Stromal cell of bone marrow (primary cell): Measurements from ENCODE around the gene RGR.

Experiments used
- DNase-seq: peaks from one replicate; pipeline ENCODE4 v3.0.0-alpha.2; 2012; ENCODE audit warnings: low read depth

The RGR gene

GRCh38 chr10:84296091-84296981 is 51.5 kb downstream of the RGR start:
- DNase-seq: peak; percentile 75

DNA sequence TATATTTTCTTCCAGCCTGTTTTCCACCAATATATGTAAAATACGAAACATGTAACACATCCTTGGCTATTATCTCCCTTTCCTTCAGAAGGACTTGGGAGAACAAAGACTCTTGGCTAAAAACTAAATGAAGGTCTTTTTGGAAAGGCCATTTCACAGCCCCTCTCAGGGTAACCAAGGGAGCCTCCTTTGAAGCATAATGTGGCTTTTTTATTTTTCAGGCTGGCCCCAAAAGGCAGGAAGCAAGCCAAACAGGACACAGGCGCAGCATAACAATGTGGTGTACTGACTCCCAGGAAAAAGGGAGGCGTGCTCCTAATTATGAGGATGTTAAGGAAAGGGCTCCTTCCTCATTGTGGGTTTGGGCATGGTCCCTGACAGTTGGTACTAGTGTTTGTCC is 53.2 kb downstream of the RGR start:
- no peak for DNase-seq

DNA sequence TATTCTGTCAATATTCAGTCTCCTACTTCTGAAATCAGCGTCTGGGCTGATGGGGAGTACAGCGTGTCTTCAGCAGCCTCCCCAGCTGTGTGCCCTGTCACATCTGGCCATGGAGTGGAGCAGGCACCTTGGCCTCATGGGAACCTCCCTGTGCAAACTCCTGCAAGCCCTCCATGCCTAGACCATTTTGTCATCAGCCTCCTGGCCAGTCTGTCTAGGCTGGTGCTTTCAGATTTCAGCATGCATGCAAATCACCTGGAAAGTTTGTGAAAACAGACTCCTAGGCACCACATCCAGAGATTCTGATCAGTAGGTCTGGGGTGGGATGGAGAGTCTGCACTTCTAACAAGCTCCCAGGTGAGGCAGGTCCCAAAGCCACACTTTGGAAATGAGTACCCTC is 57.4 kb downstream of the RGR start:
- no peak for DNase-seq

DNA sequence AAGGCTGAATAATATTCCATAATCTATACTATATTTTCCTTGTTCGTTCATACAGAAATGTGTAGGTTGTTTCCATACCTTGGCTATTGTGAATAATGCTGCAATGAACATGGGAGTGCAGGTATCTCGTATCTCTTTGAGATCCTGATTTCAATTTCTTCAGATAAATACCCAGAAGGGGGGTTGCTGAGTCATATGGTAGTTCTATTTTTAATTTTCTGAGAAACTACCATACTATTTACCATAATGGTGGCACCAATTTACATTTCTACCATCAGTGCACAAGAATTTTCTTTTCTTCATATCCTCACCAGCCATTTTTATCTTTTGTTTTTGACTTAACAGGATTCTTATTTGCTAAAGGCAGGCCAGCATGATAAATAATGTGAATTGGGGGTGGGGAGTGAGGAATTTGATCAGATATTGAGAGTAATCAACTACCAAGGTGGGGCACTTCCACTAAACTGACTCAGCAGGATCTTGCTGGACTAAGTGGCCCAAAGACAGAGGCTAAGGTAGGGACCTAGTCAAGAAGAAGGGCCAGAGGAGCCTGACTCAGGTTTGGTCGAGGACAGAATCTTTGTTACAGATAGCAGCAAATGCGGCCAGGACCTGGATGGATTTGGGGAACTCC is 62.0 kb downstream of the RGR start:
- DNase-seq: no peak

- DNase-seq: no peak
These were observed 63.2 kb downstream of the RGR start for GRCh38 chr10:84308021-84308420.

DNA sequence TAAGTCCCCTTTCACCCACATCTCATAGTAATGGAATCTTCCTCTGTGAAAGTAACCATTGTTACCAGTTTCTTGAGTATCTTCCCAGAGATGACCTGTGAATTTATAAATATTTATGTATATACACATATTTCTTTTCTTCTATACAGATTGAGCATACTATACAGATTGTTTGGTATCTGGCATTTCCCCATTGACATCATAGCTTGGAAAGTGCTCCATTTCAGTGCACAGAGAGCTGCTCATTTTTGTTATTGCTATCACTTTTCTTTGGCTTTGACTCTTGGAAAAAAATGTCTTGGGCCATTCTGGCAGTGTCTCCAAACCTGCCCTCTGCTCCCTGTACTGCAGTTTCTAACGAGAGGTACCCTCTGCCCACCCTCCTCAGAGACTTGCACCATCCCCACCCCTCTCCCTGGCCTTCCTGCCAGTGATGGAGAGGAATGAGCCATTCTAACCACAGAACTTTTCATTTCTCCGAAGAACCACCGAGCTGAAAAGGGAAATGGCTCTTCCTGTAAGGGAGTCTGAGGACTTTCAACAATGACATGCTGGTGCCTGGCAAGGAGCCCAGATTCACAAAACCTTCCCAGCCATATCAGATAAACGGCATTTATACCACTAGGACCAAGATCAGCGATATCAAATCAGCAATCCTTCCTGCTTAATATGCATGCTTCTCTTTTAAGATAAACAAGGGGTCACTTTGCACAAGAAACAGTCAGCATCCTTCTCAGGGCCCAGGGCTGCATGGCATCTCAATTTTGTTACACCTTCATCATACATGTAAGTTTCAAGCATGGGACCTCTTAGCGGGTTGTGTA is 63.8 kb downstream of the RGR start:
- DNase-seq: peak; percentile 36
